ENCODE measurements around the gene FOCAD.

Gene FOCAD

GRCh38 chr9:20786807-20787206, 102.7 kb downstream of the FOCAD start:
- DNase-seq (ENCODE audit: extremely low read depth in 1 of 2, low read depth in 1 of 2) = no peak

DNA sequence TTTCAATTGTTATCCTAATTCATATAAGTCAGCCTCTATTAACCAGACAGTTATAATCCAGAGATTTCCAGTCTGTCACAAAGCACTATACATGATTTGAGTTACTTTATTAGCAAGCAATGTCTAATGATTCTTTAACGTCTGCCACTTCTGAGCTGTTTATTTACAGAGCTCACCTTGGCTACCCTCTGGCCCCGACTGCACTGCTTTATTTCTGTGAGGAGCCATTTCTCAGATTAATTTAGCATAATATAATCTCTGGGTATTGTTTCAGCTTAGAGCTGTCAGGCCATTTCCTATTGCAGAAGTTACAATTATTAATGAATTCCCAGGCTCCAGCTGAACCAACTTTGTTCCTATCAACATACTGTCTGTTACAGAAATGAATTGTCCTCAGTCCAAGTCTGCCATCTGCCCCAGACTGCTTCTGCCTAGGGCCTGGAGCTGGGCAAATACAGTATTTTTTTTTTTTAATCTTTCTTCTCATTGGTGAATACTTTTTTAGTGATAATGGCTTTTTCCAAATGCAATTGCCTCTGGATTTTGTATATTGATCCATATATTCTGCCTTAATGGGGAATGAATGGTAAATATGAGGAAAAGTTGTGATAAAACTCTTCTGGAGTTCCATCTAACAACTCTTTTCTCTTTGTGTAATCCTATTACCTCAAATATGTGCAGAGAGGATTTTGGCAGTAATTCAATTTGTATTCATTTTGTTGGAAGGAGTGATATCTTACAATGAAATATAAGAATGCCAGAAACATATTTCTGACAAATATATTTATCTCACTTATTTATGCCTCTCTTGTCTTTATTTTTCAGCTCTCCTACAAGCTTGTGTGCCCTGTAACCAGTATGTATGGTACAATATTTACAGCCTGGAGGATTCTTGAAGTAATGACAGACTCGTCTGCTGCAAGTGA, 104.7 kb downstream of the FOCAD start:
- no peak for DNase-seq (ENCODE audit: extremely low read depth in 1 of 2, low read depth in 1 of 2)

- no peak for DNase-seq (ENCODE audit: extremely low read depth in 1 of 2, low read depth in 1 of 2)
Observed at GRCh38 chr9:20790721-20791120, 106.7 kb downstream of the FOCAD start.

GRCh38 chr9:20791682-20792081, 107.6 kb downstream of the FOCAD start:
- DNase-seq (ENCODE audit: extremely low read depth in 1 of 2, low read depth in 1 of 2) = no peak

DNA sequence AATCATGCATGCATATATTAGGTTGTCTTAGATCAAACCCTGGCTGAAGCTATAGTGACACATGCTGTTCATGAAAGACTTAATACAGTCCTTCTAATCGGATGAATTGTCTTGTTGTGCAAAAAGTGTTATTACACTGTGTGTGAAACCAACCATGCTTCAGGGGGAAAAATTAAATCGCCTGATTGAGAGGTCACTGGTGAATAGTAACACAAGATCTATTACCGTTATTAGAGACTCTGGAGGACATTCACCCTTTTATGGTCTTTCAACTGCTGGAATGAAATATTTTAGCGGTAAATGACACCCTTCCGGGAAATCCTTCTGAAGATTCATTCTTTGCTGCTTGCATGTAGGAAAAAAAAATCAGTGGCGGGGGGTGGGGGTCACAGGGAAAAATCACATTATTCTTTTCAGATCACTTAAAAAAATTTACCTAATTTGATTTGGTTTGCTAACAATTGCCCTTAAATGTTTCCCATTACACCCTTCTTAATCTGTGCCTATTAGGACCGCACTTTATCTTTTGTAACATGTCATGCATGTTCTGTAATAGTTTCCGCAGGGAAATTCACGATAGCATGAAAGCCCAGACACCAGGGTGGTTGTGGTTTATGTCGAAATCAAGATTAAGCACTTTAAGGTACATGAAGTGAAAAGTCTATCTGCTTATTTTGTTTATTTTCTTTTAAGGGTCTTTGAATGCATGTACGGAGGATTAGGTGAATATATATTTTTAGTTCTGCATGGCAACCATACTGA, 120.6 kb downstream of the FOCAD start:
- no peak for DNase-seq (ENCODE audit: extremely low read depth in 1 of 2, low read depth in 1 of 2)

GRCh38 chr9:20805766-20806165, 121.7 kb downstream of the FOCAD start:
- no peak for DNase-seq (ENCODE audit: extremely low read depth in 1 of 2, low read depth in 1 of 2)

GRCh38 chr9:20808002-20808401, 123.9 kb downstream of the FOCAD start:
- no peak for DNase-seq (ENCODE audit: extremely low read depth in 1 of 2, low read depth in 1 of 2)

GRCh38 chr9:20811872-20812271, 127.8 kb downstream of the FOCAD start:
- no peak for DNase-seq (ENCODE audit: extremely low read depth in 1 of 2, low read depth in 1 of 2)

GRCh38 chr9:20815923-20816703, 132.1 kb downstream of the FOCAD start:
- no peak for DNase-seq (ENCODE audit: extremely low read depth in 1 of 2, low read depth in 1 of 2)

GRCh38 chr9:20823051-20823450, 139.0 kb downstream of the FOCAD start:
- DNase-seq (ENCODE audit: extremely low read depth in 1 of 2, low read depth in 1 of 2) = no peak

- no peak for DNase-seq (ENCODE audit: extremely low read depth in 1 of 2, low read depth in 1 of 2)
Observed at GRCh38 chr9:20831028-20831427, 147.0 kb downstream of the FOCAD start.

- DNase-seq (ENCODE audit: extremely low read depth in 1 of 2, low read depth in 1 of 2) = no peak
Observed at GRCh38 chr9:20832775-20833174, 148.7 kb downstream of the FOCAD start.

- no peak for DNase-seq (ENCODE audit: extremely low read depth in 1 of 2, low read depth in 1 of 2)
Observed at GRCh38 chr9:20835377-20836286, 151.6 kb downstream of the FOCAD start.

DNA sequence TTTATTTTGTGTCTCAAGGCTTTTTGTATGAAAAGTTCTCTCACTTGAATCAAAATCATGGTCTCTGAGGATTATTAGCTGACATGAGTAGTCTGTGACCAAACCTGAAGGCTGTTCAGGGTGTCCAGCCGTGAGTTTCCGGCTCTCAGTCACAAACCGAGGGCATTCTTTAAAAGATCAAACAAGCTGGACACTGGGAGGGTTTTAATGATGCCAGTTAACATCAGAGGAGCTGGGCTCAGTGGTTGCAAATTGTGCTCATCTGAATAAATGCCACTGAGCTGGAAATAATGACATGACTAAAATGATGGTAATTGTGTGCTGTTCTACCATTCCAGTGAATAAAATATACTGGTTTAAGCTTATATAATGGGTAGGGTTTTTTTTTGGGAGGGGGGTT, 153.1 kb downstream of the FOCAD start:
- DNase-seq (ENCODE audit: extremely low read depth in 1 of 2, low read depth in 1 of 2) = no peak

- DNase-seq (ENCODE audit: extremely low read depth in 1 of 2, low read depth in 1 of 2) = no peak
Observed at GRCh38 chr9:20838218-20838617, 154.2 kb downstream of the FOCAD start.

- DNase-seq (ENCODE audit: extremely low read depth in 1 of 2, low read depth in 1 of 2) = no peak
Observed at GRCh38 chr9:20844916-20845315, 160.9 kb downstream of the FOCAD start.

DNA sequence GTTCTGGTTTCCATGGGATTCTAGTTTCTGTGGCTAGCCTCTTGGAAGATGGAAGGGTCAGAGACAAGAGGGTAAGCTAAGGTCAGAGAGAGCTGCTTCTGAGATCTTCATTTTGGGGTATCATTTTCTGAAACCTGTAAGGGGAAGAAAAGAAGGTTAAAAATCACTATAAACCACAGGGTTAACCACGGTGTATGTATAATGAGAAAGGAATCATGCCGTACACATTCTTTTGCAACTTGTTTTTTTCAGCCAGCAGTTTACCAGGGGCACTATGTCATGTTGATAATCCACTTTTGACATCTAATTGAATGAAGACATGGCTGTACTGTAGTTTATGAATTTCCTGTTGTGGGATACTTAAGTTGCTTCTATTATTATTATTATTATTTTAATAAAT, 164.4 kb downstream of the FOCAD start:
- DNase-seq (ENCODE audit: extremely low read depth in 1 of 2, low read depth in 1 of 2) = no peak

GRCh38 chr9:20853866-20854265, 169.8 kb downstream of the FOCAD start:
- DNase-seq (ENCODE audit: extremely low read depth in 1 of 2, low read depth in 1 of 2) = no peak

GRCh38 chr9:20854444-20854843, 170.4 kb downstream of the FOCAD start:
- DNase-seq (ENCODE audit: extremely low read depth in 1 of 2, low read depth in 1 of 2) = no peak

- no peak for DNase-seq (ENCODE audit: extremely low read depth in 1 of 2, low read depth in 1 of 2)
Observed at GRCh38 chr9:20863945-20864344, 179.9 kb downstream of the FOCAD start.

Data from activated CD8-positive, alpha-beta memory T cell treated with anti-CD3 and anti-CD28 coated beads for 1 hour (primary cell).